Heart left ventricle (tissue), 13 donors: ENCODE data around the gene DUS1L.

Experiments used
- POLR2A ChIP-seq, 2 donors: fragments of 450-650 bp; IDR thresholded peaks; one replicate each; pipeline ENCODE4 v1.6.1; 2017; ENCODE audit warnings: antibody characterized with exemption in 2 of 2, mild to moderate bottlenecking in 2 of 2, moderate library complexity in 2 of 2
- TF ChIP-seq, protein P1 (sequence below), 12 donors: fragments of 200-600 bp; sonication (generic) in 4 of 12; IDR thresholded peaks; one replicate each; pipeline versions ENCODE4 v1.5.0 to v1.8.0; 2018 to 2022; ENCODE audit warnings: antibody characterized with exemption in 12 of 12, mild to moderate bottlenecking in 5 of 12
- donor health status: ischemic (EF 13 %, LVEDD 7.1; RV severe dilation, severe dysfunction).
- donor health status: DM: no; HTN: yes; CAD: no.
- donor health status: DM: no; HTN: no; CAD: no.
- donor health status: ischemic (EF 25% LVEDD 6.9; RV normal size, moderate dysfunction).
- donor health status: ischemic (EF 25% LVEDD 5.7; RV mildly dilated, moderate dysfunction).
- donor health status: ischemic (EF 35%, LVEDD 5.7; RV mildly dilated, moderate dysfunction).
- donor health status: nonischemic (EF 11% LVEDD 7.7; RV severe dilation, severe dysfunction).
- donor health status: DM: yes; HTN: yes; CAD: no.
- donor health status: PGD.
- donor health status: ischemic (EF 29% LVEDD 5.4; RV normal size, mild dysfunction).
- donor health status: nonischemic (EF 23%, LVEDD 6.1; RV moderate dilation, normal function).

DNA sequence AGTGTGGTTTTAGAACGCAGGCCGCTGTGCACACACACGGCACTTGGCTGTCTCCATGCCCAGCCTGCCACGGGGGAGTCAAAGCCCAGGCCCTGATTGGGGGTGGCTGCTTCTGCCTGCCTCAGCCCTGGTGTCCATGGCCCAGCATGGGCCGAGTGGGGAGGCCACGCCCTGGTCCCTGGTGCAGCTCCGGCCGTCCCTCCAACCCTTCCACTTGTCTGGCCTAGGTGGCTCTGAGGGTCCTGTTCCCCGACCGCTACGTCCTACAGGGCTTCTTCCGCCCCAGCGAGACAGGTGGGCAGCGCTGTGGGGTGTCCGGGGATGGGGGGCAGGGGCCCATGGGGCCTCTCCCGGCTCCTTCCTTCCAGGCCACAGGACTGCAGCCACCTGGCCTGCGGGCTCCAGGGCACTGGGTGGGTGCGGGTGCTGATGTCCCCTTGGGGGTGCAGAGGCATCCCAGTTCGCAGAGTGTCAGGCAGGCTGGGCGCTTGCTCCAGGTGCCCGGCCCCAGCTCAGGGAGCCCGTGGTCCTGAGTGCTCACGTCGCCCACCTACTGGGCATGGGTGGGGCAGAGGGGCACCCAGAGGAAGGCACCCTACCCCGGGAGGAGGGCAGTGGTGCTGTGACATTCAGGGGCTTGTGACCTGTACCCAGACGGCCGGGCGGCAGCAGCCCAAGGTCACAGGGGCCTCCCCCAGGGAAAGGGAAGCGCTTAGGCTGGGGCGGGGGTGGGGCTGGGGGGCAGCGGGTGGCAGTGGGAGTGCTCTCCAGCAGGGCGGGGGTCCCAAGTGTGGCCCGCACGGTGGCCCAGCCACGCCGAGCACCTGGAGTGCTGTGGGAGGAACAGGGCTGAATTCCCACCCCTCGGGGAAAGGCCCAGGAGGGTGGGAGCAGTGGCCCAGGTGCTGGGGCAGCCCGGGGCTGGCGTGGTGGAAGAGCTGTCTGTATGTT, 54.8 kb downstream of the DUS1L start:
- TF ChIP-seq, protein P1, sequence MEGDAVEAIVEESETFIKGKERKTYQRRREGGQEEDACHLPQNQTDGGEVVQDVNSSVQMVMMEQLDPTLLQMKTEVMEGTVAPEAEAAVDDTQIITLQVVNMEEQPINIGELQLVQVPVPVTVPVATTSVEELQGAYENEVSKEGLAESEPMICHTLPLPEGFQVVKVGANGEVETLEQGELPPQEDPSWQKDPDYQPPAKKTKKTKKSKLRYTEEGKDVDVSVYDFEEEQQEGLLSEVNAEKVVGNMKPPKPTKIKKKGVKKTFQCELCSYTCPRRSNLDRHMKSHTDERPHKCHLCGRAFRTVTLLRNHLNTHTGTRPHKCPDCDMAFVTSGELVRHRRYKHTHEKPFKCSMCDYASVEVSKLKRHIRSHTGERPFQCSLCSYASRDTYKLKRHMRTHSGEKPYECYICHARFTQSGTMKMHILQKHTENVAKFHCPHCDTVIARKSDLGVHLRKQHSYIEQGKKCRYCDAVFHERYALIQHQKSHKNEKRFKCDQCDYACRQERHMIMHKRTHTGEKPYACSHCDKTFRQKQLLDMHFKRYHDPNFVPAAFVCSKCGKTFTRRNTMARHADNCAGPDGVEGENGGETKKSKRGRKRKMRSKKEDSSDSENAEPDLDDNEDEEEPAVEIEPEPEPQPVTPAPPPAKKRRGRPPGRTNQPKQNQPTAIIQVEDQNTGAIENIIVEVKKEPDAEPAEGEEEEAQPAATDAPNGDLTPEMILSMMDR (IDR thresholded peaks at IDR 0.05) = no peak
- no peak for TF ChIP-seq POLR2A (IDR thresholded peaks at IDR 0.05)
